Lower leg skin (tissue), 3 donors: ENCODE data around the gene DAAM2.

ENCODE experiments used
- CTCF ChIP-seq, 3 donors: fragments of 450-650 bp; IDR thresholded peaks; one replicate each; pipeline ENCODE4 v1.5.1; 2016; ENCODE audit warnings: antibody characterized with exemption in 3 of 3, mild to moderate bottlenecking in 3 of 3, moderate library complexity in 2 of 3
- POLR2A ChIP-seq, 2 donors: fragments of 450-650 bp; IDR thresholded peaks; one replicate each; pipeline ENCODE4 v1.6.1; 2016 to 2017; ENCODE audit warnings: antibody characterized with exemption in 2 of 2, mild to moderate bottlenecking in 1 of 2, moderate library complexity in 1 of 2

- TF ChIP-seq CTCF (IDR thresholded peaks at IDR 0.05) (no peak), POLR2A (IDR thresholded peaks at IDR 0.05) (no peak)
Observed at GRCh38 chr6:39901670-39902069, 109.5 kb downstream of the DAAM2 start.
